Calu3 (cell line): Measurements from ENCODE around the gene RNU2-63P. TPM values are rescaled to one million over a fixed set of nuclear protein-coding genes. Genes with fewer than 3 reads are reported as not detected.
A peak's percentile ranks its signal among the peaks of the same experiment; 100 is the strongest.
"Not testable (repeated sequence)": the region's sequence is repeated elsewhere in the genome, so short reads cannot be mapped to it uniquely, and the experiment has no call there.

Experiments used
- BruUV-seq: library from RNA; stranded (reverse); fragments of 400-500 nt; replicated peaks from 2 replicates; lab custom pipeline; 2021; lab: Mats Ljungman, UMichigan
- CTCF ChIA-PET: fragments of 300-600 bp; sonication (Branson Sonifier 250); formaldehyde crosslinking; loops from one replicate; lab custom pipeline; 2022; ENCODE audit warnings: antibody characterized with exemption; lab: Charles Lee
- DNase-seq: peaks from one replicate; pipeline ENCODE4 v3.0.0; 2022
- H3K27ac Mint-ChIP-seq: one replicate; pipeline ENCODE4 v1.8.0; 2022; ENCODE audit warnings: mixed read lengths; ENCODE audit not compliant: unreplicated experiment
- H3K27me3 Mint-ChIP-seq: one replicate; pipeline ENCODE4 v1.8.0; 2022; ENCODE audit warnings: mixed read lengths; ENCODE audit not compliant: unreplicated experiment
- H3K36me3 Mint-ChIP-seq: one replicate; pipeline ENCODE4 v1.8.0; 2022; ENCODE audit warnings: mild to moderate bottlenecking, moderate library complexity, mixed read lengths; ENCODE audit not compliant: insufficient read depth, unreplicated experiment
- H3K4me1 Mint-ChIP-seq: one replicate; pipeline ENCODE4 v1.8.0; 2022; ENCODE audit warnings: mild to moderate bottlenecking, low read depth, mixed read lengths; ENCODE audit not compliant: unreplicated experiment
- H3K4me3 Mint-ChIP-seq: one replicate; pipeline ENCODE4 v1.8.0; 2022; ENCODE audit warnings: mild to moderate bottlenecking, low read depth, moderate library complexity, mixed read lengths; ENCODE audit not compliant: unreplicated experiment
- H3K9me3 Mint-ChIP-seq: one replicate; pipeline ENCODE4 v1.8.0; 2022; ENCODE audit warnings: low read depth, mixed read lengths; ENCODE audit not compliant: unreplicated experiment
- CTCF ChIP-seq: fragments of 200-600 bp; IDR thresholded peaks from one replicate; pipeline ENCODE4 v1.8.0; 2022; ENCODE audit warnings: antibody characterized with exemption; ENCODE audit not compliant: unreplicated experiment
- intact Hi-C: fragments of 100-400 bp; cut with micrococcal nuclease; formaldehyde crosslinking; loops from one replicate; pipeline ENCODE4 v1.10.0; 2022; ENCODE audit not compliant: unreplicated experiment
- total RNA-seq: library from RNA; stranded (reverse); gene quantifications from 2 replicates; pipeline ENCODE4 v1.2.3, GENCODE V29; 2022

RNU2-63P gene
- total RNA-seq, 1 experiment from 2014 or later: not detected

- BruUV-seq: no TSS peak
- CTCF ChIA-PET: no interaction called here
- Mint-ChIP-seq H3K27me3 (no peaks in the 10 kb centered on the region), H3K4me1 (peaks cover 5% of the 10 kb centered on the region), H3K36me3 (peaks cover 23% of the 10 kb centered on the region), H3K9me3 (no peaks in the 10 kb centered on the region), H3K4me3 (no peak overlapping the region), H3K27ac (no peak overlapping the region)
- intact Hi-C loops: no loop called here
- no peak for DNase-seq
- no peak for TF ChIP-seq CTCF
These were observed 8.2 kb upstream of the RNU2-63P start for GRCh38 chr2:88024509-88024908.

GRCh38 chr2:88022669-88022921 is 6.2 kb upstream of the RNU2-63P start:
- CTCF ChIA-PET: no interaction called here
- TF ChIP-seq CTCF: no peak
- Mint-ChIP-seq H3K27ac (no peak overlapping the region), H3K4me3 (no peak overlapping the region), H3K27me3 (no peaks in the 10 kb centered on the region), H3K4me1 (peaks cover 19% of the 10 kb centered on the region), H3K36me3 (peaks cover 6% of the 10 kb centered on the region), H3K9me3 (no peaks in the 10 kb centered on the region)
- intact Hi-C loops: no loop called here
- DNase-seq: no peak
- no TSS peak for BruUV-seq

- intact Hi-C loops: no loop called here
- DNase-seq: no peak
- CTCF ChIA-PET: no interaction called here
- Mint-ChIP-seq H3K27me3 (no peaks in the 10 kb centered on the region), H3K9me3 (no peaks in the 10 kb centered on the region), H3K4me1 (peaks cover 32% of the 10 kb centered on the region), H3K27ac (no peak overlapping the region), H3K4me3 (no peak overlapping the region), H3K36me3 (peaks cover 21% of the 10 kb centered on the region)
- no TSS peak for BruUV-seq
- TF ChIP-seq CTCF: no peak
These were observed 3.6 kb upstream of the RNU2-63P start for GRCh38 chr2:88019985-88020384.

GRCh38 chr2:88018909-88019308 is 2.6 kb upstream of the RNU2-63P start:
- CTCF ChIA-PET: no interaction called here

GRCh38 chr2:88018077-88018805 is 1.9 kb upstream of the RNU2-63P start:
- Mint-ChIP-seq H3K27ac (peak overlapping the region; percentile 100), H3K36me3 (peaks cover 21% of the 10 kb centered on the region), H3K4me3 (peak overlapping the region; percentile 87), H3K4me1 (peaks cover 32% of the 10 kb centered on the region)
- intact Hi-C loops, DNase-seq, CTCF ChIA-PET, BruUV-seq, H3K9me3 Mint-ChIP-seq, H3K27me3 Mint-ChIP-seq: not testable (repeated sequence)

More at GRCh38 chr2:88018909-88019308, 2.6 kb upstream of the RNU2-63P start:
- Mint-ChIP-seq H3K36me3 (peaks cover 21% of the 10 kb centered on the region), H3K27ac (no peak overlapping the region), H3K27me3 (no peaks in the 10 kb centered on the region), H3K4me1 (peaks cover 32% of the 10 kb centered on the region), H3K4me3 (no peak overlapping the region), H3K9me3 (no peaks in the 10 kb centered on the region)
- BruUV-seq: no TSS peak
- intact Hi-C loops: no loop called here
- no peak for TF ChIP-seq CTCF
- no peak for DNase-seq

- peak overlapping the region; percentile 87 for H3K4me3 Mint-ChIP-seq
- peak overlapping the region; percentile 100 for H3K27ac Mint-ChIP-seq
- BruUV-seq, H3K27me3 Mint-ChIP-seq, DNase-seq, intact Hi-C loops, H3K9me3 Mint-ChIP-seq, CTCF ChIA-PET: not testable (repeated sequence)
- peaks cover 21% of the 10 kb centered on the region for H3K36me3 Mint-ChIP-seq
- H3K4me1 Mint-ChIP-seq: peaks cover 32% of the 10 kb centered on the region
These were observed 1.4 kb upstream of the RNU2-63P start for GRCh38 chr2:88017780-88018038.
